Measurements from ENCODE around the gene MAST3.

The MAST3 gene

DNA sequence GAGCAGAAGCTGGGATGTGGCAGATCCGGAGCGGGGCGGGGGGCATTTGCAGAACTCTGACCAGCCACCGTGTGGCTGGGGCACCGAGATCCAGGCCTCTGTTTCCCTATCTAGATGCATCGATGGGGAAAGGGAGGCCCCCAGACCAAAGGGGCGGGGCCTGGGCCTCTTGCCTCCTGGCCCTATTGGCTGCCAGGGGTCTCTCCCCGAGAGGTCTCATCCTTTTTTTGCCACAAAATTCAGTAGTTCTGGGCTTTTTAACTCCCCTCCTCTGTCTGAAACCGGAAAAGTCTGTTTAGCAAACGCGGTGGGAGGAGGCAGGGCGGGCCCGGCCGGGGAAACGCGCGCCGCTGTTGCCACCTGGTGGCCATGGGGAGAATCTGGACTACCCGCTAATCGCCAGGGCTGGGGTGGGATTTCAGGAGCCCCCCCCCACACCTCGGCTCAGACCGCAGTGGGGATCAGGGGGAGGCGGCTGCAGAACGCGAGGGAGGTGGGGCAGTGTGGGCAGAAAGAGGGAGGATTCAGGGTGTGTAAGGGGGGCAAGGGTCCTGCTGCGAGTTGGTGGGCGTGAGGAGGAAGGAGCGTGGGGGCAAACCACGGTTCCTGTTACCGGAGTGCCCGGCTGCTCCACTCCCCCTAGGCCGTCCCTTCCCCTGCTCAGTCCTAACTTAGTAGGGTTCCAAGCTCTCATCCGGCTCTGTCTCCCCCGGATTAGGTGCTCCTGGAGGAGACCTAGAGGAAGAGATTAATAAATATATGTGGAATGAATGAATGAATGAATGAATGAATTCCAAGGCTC is 39.2 kb upstream of the MAST3 start:
- DNase-seq (ENCODE audit: low spot score) = peak; percentile 90
- TF ChIP-seq, protein P1, sequence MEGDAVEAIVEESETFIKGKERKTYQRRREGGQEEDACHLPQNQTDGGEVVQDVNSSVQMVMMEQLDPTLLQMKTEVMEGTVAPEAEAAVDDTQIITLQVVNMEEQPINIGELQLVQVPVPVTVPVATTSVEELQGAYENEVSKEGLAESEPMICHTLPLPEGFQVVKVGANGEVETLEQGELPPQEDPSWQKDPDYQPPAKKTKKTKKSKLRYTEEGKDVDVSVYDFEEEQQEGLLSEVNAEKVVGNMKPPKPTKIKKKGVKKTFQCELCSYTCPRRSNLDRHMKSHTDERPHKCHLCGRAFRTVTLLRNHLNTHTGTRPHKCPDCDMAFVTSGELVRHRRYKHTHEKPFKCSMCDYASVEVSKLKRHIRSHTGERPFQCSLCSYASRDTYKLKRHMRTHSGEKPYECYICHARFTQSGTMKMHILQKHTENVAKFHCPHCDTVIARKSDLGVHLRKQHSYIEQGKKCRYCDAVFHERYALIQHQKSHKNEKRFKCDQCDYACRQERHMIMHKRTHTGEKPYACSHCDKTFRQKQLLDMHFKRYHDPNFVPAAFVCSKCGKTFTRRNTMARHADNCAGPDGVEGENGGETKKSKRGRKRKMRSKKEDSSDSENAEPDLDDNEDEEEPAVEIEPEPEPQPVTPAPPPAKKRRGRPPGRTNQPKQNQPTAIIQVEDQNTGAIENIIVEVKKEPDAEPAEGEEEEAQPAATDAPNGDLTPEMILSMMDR (IDR thresholded peaks at IDR 0.05; ENCODE audit: extremely low read depth, missing control alignments) = peak; percentile 41

GRCh38 chr19:18059297-18059696 is 38.3 kb upstream of the MAST3 start:
- no peak for DNase-seq (ENCODE audit: low spot score)
- TF ChIP-seq, protein P1 (IDR thresholded peaks at IDR 0.05; ENCODE audit: extremely low read depth, missing control alignments) = no peak

DNA sequence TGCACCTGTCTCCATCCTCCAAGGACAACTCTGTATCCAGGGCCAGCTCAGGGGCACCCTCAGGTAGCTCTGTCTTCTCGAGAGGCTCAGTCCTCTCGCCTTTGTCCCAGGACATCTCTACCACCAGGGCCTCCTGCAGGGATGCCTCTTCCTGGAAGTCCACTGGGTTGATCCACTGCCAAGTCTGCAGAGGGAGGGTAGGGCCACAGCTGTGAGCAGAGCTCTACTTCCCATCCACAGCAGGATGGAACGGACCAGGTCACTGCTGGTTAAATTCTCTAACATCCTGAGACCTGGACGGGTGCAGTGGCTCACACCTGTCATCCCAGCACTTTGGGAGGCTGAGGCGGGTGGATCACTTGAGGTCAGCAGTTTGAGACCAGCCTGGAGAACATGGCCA is 37.7 kb upstream of the MAST3 start:
- no peak for DNase-seq (ENCODE audit: low spot score)
- TF ChIP-seq, protein P1 (IDR thresholded peaks at IDR 0.05; ENCODE audit: extremely low read depth, missing control alignments) = no peak

DNA sequence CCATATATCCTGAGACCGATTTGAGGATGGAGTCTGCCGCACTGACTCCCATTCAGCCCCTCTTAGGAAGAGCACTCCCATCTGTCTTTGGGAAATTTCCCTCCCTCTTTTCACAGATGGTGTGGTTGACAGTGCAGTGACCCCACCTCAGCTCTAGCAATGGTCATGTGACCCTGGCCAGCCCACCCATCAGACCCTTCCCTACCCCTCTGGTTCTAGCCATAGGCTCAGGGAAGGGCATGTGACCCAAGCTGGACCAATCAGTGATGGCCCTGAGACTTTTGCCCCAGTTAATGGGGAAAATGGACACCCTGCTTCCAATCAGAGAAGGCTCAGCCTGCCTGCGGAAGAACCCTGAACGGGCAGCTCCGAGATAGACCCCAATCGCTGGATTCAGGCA is 37.1 kb upstream of the MAST3 start:
- TF ChIP-seq, protein P1 (IDR thresholded peaks at IDR 0.05; ENCODE audit: extremely low read depth, missing control alignments) = no peak
- DNase-seq (ENCODE audit: low spot score) = no peak

- no peak for DNase-seq (ENCODE audit: low spot score)
- TF ChIP-seq, protein P1 (IDR thresholded peaks at IDR 0.05; ENCODE audit: extremely low read depth, missing control alignments) = no peak
These were observed 35.5 kb upstream of the MAST3 start for GRCh38 chr19:18062028-18062427.

DNA sequence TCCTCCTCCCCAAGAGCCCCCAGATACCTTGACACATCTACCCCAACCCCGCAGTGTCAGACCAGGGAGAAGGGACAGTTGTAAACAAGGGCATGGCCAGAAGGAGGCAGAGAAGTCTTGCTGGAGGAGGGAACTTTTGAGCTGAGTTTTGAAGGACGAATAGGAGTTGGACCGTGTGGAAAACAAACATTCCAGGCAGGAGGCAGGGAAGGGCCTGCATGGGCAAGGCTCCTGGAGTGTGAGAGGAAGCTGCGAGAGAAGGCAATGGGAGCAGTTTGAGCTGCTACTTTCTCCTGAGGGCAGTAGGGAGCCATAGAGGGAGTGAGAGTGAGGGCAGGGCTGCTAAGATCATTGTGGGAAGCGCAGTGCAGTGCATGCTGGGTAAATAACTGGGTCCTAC is 34.1 kb upstream of the MAST3 start:
- no peak for DNase-seq (ENCODE audit: low spot score)
- TF ChIP-seq, protein P1 (IDR thresholded peaks at IDR 0.05; ENCODE audit: extremely low read depth, missing control alignments) = no peak

DNA sequence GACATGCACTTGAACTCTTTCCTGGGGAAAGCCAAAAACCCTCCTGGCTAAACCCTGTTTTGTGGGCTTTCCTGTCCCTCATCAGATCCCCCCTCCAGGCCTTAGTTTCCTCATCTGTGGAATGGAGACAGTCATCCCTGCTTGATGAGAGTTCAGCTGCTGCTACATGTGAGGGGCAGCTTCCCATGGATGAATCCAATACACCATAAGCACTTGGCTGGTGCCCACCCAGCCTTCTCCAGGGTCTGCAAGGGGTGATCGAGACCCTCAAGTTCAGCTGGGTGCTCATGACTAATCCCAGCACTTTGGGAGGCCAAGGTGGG is 32.4 kb upstream of the MAST3 start:
- TF ChIP-seq, protein P1 (IDR thresholded peaks at IDR 0.05; ENCODE audit: extremely low read depth, missing control alignments) = no peak
- no peak for DNase-seq (ENCODE audit: low spot score)
